Measurements from ENCODE around the gene MRPS5. TPM values are rescaled to one million over a fixed set of nuclear protein-coding genes. Genes with fewer than 3 reads are reported as not detected.

Gene MRPS5
- 28.1 and 31.2 TPM in 2 replicates for total RNA-seq

GRCh38 chr2:95121407-95122196 is at the start of gene MRPS5:
TSS of gene MRPS5 (minus strand) at chr2:95121808. CDS start at chr2:95121791, 17 bp downstream.

GRCh38 chr2:95165371-95166064 is 43.9 kb upstream of the MRPS5 start, which contains the start of gene ZNF2:
TSS of gene ZNF2 (plus strand) at chr2:95165809. CDS start at chr2:95176227, 10,418 bp downstream.

GRCh38 chr2:95159690-95160449 is 38.3 kb upstream of the MRPS5 start, which contains the start of gene ZNF514:
TSS of gene ZNF514 (minus strand) at chr2:95159848. CDS start at chr2:95153253, 6,595 bp downstream.

Other genes with a start within 250 kb of the MRPS5 start
- not detected in 2 replicates for gene MAL, start 96.1 kb downstream of the MRPS5 start, total RNA-seq
- gene ZNF514, start 38.0 kb upstream of the MRPS5 start, total RNA-seq = 14.0 and 18.3 TPM in 2 replicates
- gene ZNF2, start 44.0 kb upstream of the MRPS5 start, total RNA-seq = 5.5 and 6.2 TPM in 2 replicates
- gene ZNF892, start 85.7 kb upstream of the MRPS5 start, total RNA-seq = 4.9 and 9.1 TPM in 2 replicates
- 0.36 and 0.97 TPM in 2 replicates for gene PROM2, start 152.6 kb upstream of the MRPS5 start, total RNA-seq
- 25.6 and 26.0 TPM in 2 replicates for gene KCNIP3, start 175.5 kb upstream of the MRPS5 start, total RNA-seq